ENCODE measurements around the gene WASF3. TPM values are rescaled to one million over a fixed set of nuclear protein-coding genes. Genes with fewer than 3 reads are reported as not detected.

WASF3 gene
- polyA plus RNA-seq, 6 donors from 2014 or later, result 0.13 TPM; not detected in 5

- DNase-seq (no peak), ATAC-seq (ENCODE audit: low read depth in 2 of 2) (no peak)
- no peaks in the 10 kb centered on the region for H3K36me3 Mint-ChIP-seq
- H3K27ac Mint-ChIP-seq, result no peak overlapping the region
- H3K4me1 Mint-ChIP-seq, result no peaks in the 10 kb centered on the region
- H3K4me3 Mint-ChIP-seq, result no peak overlapping the region
- no peaks in the 10 kb centered on the region for H3K9me3 Mint-ChIP-seq
- H3K27me3 Mint-ChIP-seq, result peaks cover 9 to 29% (median 17%) of the 10 kb centered on the region in 3 donors
Measured at GRCh38 chr13:26584713-26585112, 27.2 kb downstream of the WASF3 start.

DNA sequence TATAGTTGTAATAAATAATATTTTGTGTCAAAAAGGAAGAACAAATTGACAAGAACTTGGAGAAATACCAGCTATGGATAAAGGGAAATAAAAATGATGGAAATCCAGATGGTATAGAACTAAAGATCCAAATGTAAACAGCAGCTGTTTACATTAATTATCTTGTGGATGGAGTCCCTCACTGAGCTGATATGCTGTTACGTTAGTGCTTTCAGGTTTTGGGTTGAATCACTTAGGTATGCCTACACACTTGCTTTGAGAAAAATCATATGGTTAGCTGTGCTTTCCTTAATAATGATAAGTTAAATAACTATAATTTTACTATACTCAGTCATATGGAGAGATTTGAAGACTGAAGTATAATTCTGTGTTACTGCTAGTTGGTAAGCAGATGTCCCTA, 27.7 kb downstream of the WASF3 start:
- no peak overlapping the region for H3K27ac Mint-ChIP-seq
- H3K36me3 Mint-ChIP-seq, result no peaks in the 10 kb centered on the region
- H3K4me1 Mint-ChIP-seq, result no peaks in the 10 kb centered on the region
- no peak for DNase-seq
- H3K4me3 Mint-ChIP-seq, result no peak overlapping the region
- H3K9me3 Mint-ChIP-seq, result no peaks in the 10 kb centered on the region
- no peak for ATAC-seq (ENCODE audit: low read depth in 2 of 2)
- H3K27me3 Mint-ChIP-seq, result peaks cover 9 to 29% (median 17%) of the 10 kb centered on the region in 3 donors

DNA sequence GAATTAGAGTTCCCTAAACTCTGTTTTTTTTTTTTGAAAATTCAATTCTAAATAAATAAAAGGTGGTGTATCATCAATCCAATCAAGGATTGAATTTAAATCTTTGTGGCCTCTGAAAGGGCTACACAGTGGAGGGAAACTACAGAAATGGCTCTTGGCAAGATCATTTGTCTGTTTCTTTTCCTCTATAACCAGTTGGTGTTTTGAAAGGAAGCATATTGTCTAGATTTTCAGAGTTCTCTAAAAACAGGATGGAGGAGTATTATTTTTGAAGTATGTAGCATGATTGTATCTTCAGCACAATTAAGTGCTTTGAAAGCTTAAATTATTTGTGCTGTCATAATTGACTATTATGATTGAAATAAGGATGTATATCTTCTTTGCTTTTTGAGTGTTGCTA, 29.8 kb downstream of the WASF3 start:
- DNase-seq, result no peak
- Mint-ChIP-seq H3K27ac (no peak overlapping the region), H3K9me3 (no peaks in the 10 kb centered on the region), H3K4me3 (no peak overlapping the region), H3K27me3 (peaks cover 14 to 42% (median 33%) of the 10 kb centered on the region in 3 donors), H3K36me3 (no peaks in the 10 kb centered on the region), H3K4me1 (no peaks in the 10 kb centered on the region)
- ATAC-seq (ENCODE audit: low read depth in 2 of 2), result no peak

DNA sequence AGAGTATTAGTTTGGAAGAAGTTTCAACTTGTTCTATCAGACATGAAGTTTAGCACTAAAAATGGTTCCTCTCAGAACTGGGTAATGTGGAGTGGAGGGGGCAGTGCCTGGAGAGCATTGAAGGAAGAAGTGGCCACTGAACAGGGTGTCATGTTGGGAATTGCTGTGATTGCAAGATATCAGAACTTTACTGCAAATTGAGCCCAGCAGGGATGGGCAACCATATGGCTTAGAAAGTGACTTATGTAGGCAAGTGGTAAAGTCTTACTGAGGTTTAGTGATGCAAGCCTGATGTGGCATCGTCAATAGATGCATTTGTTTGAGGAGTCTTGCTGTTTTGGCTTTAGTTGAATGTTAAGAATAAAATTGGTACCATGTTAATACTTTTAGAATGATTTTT, 31.7 kb downstream of the WASF3 start:
- Mint-ChIP-seq H3K4me3 (no peak overlapping the region), H3K27ac (no peak overlapping the region), H3K36me3 (no peaks in the 10 kb centered on the region), H3K27me3 (peaks cover 5 to 45% (median 25%) of the 10 kb centered on the region in 3 donors), H3K9me3 (no peaks in the 10 kb centered on the region), H3K4me1 (no peaks in the 10 kb centered on the region)
- ATAC-seq (ENCODE audit: low read depth in 2 of 2) (no peak), DNase-seq (no peak)

DNA sequence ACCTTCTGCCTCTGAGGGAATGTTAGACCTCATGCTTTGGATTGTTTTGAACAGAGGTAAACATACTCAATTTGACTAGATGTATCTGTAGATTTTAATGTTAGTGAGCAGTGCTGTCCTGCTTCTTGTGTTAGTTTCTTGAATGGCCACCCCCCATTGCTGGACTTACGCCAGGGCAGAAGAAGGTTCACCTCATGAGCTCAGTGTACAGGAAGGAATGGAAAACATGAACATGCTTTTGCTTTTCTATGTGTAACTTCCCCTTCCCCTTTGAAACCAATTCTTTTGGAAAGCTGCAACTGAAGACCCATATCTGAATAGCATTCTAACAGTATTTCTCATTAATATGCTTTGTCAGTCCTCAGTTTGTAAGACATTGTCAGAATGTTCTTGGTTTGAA, 32.3 kb downstream of the WASF3 start:
- Mint-ChIP-seq H3K27me3 (peaks cover 5 to 50% (median 30%) of the 10 kb centered on the region in 3 donors), H3K4me1 (no peaks in the 10 kb centered on the region), H3K9me3 (no peaks in the 10 kb centered on the region), H3K4me3 (no peak overlapping the region), H3K27ac (no peak overlapping the region), H3K36me3 (no peaks in the 10 kb centered on the region)
- DNase-seq (no peak), ATAC-seq (ENCODE audit: low read depth in 2 of 2) (no peak)

DNA sequence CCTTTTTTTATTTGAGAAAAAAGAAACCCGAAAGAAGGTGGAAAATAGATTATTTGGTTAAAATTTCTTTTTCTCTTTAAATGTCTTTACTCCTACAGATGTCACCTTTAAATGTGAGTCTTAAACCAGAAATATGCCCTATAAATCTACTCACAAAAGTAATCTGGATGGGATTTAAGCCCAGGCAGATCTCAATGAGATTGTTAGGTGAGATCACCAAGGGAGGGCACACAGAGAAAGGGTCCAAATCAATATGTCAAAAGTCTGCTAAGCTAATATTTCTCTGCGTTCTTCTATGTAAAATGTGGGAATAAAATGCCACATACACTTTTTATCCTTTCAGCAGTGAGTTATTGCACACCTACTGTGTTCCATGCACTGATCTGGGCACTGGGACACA, 32.9 kb downstream of the WASF3 start:
- Mint-ChIP-seq H3K9me3 (peaks cover 0 to under 1% (median 0%) of the 10 kb centered on the region in 7 donors), H3K36me3 (no peaks in the 10 kb centered on the region), H3K27ac (no peak overlapping the region), H3K4me3 (no peak overlapping the region), H3K27me3 (peaks cover 5 to 54% (median 33%) of the 10 kb centered on the region in 3 donors), H3K4me1 (no peaks in the 10 kb centered on the region)
- ATAC-seq (ENCODE audit: low read depth in 2 of 2) (no peak), DNase-seq (no peak)

DNA sequence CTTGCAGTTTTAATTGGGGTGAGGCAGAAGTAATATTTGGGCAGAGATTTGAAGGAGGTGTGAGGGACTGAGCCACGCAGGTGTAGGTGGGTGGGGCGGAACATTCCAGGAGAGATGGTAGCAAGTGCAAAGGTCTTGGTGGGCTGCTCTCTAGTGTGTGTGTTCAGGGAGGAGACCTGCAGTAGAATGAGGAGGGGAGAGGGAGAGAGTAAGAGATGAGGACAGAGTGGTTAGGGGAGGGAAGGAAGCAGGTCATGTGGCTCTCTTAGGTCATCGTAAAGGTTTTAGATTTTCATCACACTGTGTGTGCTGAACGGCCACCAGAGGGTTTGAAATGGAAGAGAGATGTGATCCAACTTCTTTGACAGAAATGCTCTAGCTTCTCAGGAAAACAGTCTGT, 33.5 kb downstream of the WASF3 start:
- Mint-ChIP-seq H3K4me3 (no peak overlapping the region), H3K27ac (peak overlapping the region in 1 of 6 donors; percentile 15), H3K9me3 (peaks cover 0 to 2% (median 0%) of the 10 kb centered on the region in 7 donors), H3K4me1 (no peaks in the 10 kb centered on the region), H3K27me3 (peaks cover 5 to 52% (median 33%) of the 10 kb centered on the region in 3 donors), H3K36me3 (no peaks in the 10 kb centered on the region)
- DNase-seq, result no peak
- no peak for ATAC-seq (ENCODE audit: low read depth in 2 of 2)

DNA sequence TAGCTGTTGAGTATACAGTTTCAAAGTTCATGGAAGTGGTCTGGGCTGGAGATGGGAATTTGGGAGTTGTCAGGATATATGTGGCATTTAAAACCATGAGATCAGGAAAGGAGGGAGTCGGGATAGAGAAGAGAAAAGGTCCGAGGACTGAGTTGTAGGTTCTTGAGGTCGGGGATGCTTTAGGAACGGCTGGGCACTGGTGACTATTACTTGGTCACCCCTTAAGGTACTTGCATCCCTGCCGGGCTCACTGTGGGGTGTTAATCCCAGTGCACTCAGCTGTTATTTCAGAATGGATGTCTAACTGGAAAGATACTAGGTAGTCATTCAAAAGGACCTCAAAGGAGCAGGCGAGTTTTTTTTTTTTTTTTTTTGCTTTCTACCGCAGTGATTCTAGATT, 34.2 kb downstream of the WASF3 start:
- peaks cover 0 to 4% of the 10 kb centered on the region in 2 donors for H3K36me3 Mint-ChIP-seq
- H3K27ac Mint-ChIP-seq, result no peak overlapping the region
- H3K27me3 Mint-ChIP-seq, result peaks cover 9 to 51% (median 37%) of the 10 kb centered on the region in 3 donors
- H3K4me1 Mint-ChIP-seq, result no peaks in the 10 kb centered on the region
- H3K4me3 Mint-ChIP-seq, result no peak overlapping the region
- DNase-seq (no peak), ATAC-seq (ENCODE audit: low read depth in 2 of 2) (no peak)
- peaks cover 3 to 9% (median 4%) of the 10 kb centered on the region in 7 donors for H3K9me3 Mint-ChIP-seq

DNA sequence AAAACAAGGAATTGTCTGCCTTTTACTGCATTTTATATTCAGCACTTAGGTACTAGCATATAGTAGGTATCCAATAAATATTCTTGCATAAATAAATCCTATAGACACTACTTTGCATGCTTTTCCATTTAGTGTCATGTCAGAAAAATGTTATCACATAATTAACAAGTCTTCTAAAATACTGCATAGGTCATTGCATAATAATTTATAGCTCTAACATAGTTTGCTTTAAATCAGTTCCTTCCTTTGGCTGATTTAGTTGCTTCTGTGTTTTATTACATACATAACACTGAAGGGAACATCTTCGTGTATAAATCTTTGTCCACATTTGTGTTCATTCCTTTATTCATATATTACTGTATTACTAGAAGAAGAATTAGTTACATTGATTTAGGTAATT, 36.2 kb downstream of the WASF3 start:
- H3K4me1 Mint-ChIP-seq, result no peaks in the 10 kb centered on the region
- peaks cover 0 to 10% of the 10 kb centered on the region in 2 donors for H3K36me3 Mint-ChIP-seq
- ATAC-seq (ENCODE audit: low read depth in 2 of 2) (no peak), DNase-seq (no peak)
- H3K27ac Mint-ChIP-seq, result no peak overlapping the region
- no peak overlapping the region for H3K4me3 Mint-ChIP-seq
- H3K9me3 Mint-ChIP-seq, result peaks cover 6 to 21% (median 15%) of the 10 kb centered on the region in 7 donors
- peaks cover 11 to 49% (median 43%) of the 10 kb centered on the region in 3 donors for H3K27me3 Mint-ChIP-seq

GRCh38 chr13:26594363-26594762, 36.9 kb downstream of the WASF3 start:
- DNase-seq (no peak), ATAC-seq (ENCODE audit: low read depth in 2 of 2) (no peak)
- Mint-ChIP-seq H3K27me3 (peaks cover 11 to 43% (median 36%) of the 10 kb centered on the region in 3 donors), H3K9me3 (peaks cover 6 to 21% (median 15%) of the 10 kb centered on the region in 7 donors), H3K4me1 (no peaks in the 10 kb centered on the region), H3K36me3 (peaks cover 0 to 10% of the 10 kb centered on the region in 2 donors), H3K4me3 (no peak overlapping the region), H3K27ac (peak overlapping the region in 1 of 6 donors; percentile 44)

GRCh38 chr13:26596458-26596857, 39.0 kb downstream of the WASF3 start:
- no peaks in the 10 kb centered on the region for H3K4me1 Mint-ChIP-seq
- H3K27ac Mint-ChIP-seq, result no peak overlapping the region
- no peak overlapping the region for H3K4me3 Mint-ChIP-seq
- peaks cover 9 to 33% (median 33%) of the 10 kb centered on the region in 3 donors for H3K27me3 Mint-ChIP-seq
- DNase-seq (no peak), ATAC-seq (ENCODE audit: low read depth in 2 of 2) (no peak)
- H3K36me3 Mint-ChIP-seq, result peaks cover 0 to 10% of the 10 kb centered on the region in 2 donors
- peaks cover 6 to 21% (median 15%) of the 10 kb centered on the region in 7 donors for H3K9me3 Mint-ChIP-seq

- DNase-seq (no peak), ATAC-seq (ENCODE audit: low read depth in 2 of 2) (no peak)
- Mint-ChIP-seq H3K36me3 (peaks cover 0 to 10% of the 10 kb centered on the region in 2 donors), H3K27me3 (peaks cover 6 to 33% (median 20%) of the 10 kb centered on the region in 3 donors), H3K4me3 (no peak overlapping the region), H3K4me1 (no peaks in the 10 kb centered on the region), H3K9me3 (peaks cover 6 to 21% (median 15%) of the 10 kb centered on the region in 7 donors), H3K27ac (no peak overlapping the region)
Measured at GRCh38 chr13:26599403-26599802, 41.9 kb downstream of the WASF3 start.

- no peak for ATAC-seq (ENCODE audit: low read depth in 2 of 2)
- H3K4me3 Mint-ChIP-seq, result no peak overlapping the region
- no peak overlapping the region for H3K27ac Mint-ChIP-seq
- peaks cover 0 to 10% of the 10 kb centered on the region in 2 donors for H3K36me3 Mint-ChIP-seq
- no peaks in the 10 kb centered on the region for H3K4me1 Mint-ChIP-seq
- DNase-seq, result no peak
- H3K9me3 Mint-ChIP-seq, result peaks cover 6 to 21% (median 15%) of the 10 kb centered on the region in 7 donors
- H3K27me3 Mint-ChIP-seq, result peaks cover 6 to 28% (median 15%) of the 10 kb centered on the region in 3 donors
Measured at GRCh38 chr13:26599860-26600259, 42.4 kb downstream of the WASF3 start.

DNA sequence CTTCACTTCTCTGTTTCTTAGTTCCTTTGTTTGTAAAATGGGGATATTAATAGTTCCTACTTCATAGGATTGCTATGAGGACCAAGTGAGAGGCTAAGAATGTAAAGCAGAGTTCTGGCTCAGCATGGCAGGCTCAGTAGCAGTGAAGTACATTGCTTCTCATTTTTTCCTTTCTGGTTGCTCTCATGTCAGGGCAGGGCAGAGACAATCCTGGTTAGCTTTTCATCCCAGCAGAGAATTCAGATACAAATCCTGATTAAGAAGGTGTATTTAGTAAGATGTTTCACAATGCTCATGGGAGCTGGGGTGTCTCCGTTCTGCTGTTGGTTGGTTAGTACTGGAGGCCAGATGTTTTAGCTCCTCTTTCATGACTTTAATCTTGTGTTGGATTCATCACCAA, 42.9 kb downstream of the WASF3 start:
- ATAC-seq (ENCODE audit: low read depth in 2 of 2), result no peak
- peaks cover 6 to 26% (median 12%) of the 10 kb centered on the region in 3 donors for H3K27me3 Mint-ChIP-seq
- H3K4me1 Mint-ChIP-seq, result no peaks in the 10 kb centered on the region
- no peak for DNase-seq
- no peak overlapping the region for H3K27ac Mint-ChIP-seq
- H3K9me3 Mint-ChIP-seq, result peaks cover 6 to 21% (median 14%) of the 10 kb centered on the region in 7 donors
- H3K36me3 Mint-ChIP-seq, result peaks cover 0 to 10% of the 10 kb centered on the region in 2 donors
- H3K4me3 Mint-ChIP-seq, result no peak overlapping the region

DNA sequence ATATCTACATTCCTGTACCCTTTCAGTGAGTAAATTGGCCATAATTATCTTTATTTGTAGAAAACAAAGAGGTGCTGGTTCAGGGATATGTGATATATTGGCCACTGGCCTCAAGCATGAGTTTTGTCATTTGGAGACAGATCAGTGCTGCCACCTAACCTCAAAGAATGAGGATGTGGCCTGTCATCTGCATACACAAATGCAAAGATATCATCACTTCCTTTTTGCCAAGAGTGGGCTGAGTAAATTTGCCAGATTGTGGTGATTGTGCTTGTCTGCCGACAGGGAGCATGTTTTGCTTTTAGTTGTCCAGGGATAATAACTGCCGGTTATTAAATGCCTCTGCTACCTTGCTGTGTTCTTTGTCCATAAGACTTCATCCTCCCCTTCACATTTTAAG, 44.2 kb downstream of the WASF3 start:
- DNase-seq, result no peak
- peak; percentile 27 to 45 for ATAC-seq (ENCODE audit: low read depth in 2 of 2)

More for the DNA sequence above, 44.2 kb downstream of the WASF3 start:
- H3K4me3 Mint-ChIP-seq, result no peak overlapping the region
- H3K27ac Mint-ChIP-seq, result no peak overlapping the region
- H3K4me1 Mint-ChIP-seq, result no peaks in the 10 kb centered on the region
- peaks cover 2 to 22% (median 4%) of the 10 kb centered on the region in 3 donors for H3K27me3 Mint-ChIP-seq
- H3K36me3 Mint-ChIP-seq, result peaks cover 0 to 5% of the 10 kb centered on the region in 2 donors
- peaks cover 3 to 16% (median 8%) of the 10 kb centered on the region in 7 donors for H3K9me3 Mint-ChIP-seq
